Measurements from ENCODE around the gene ZNF358. TPM values are rescaled to one million over a fixed set of nuclear protein-coding genes. Genes with fewer than 3 reads are reported as not detected.

ZNF358 gene
- 4.8 and 5.2 TPM in 2 replicates for total RNA-seq

- intact Hi-C loops (cut with micrococcal nuclease), result no loop called here
- peak; percentile 22 for DNase-seq (ENCODE audit: low spot score)
- Mint-ChIP-seq H3K9me3 (no peaks in the 10 kb centered on the region), H3K27me3 (ENCODE audit: insufficient read depth) (peaks cover 23% of the 10 kb centered on the region), H3K4me3 (peak within 1 kb of the TSS; percentile 74), H3K27ac (peak within 1 kb of the TSS; percentile 9), H3K4me1 (ENCODE audit: low read depth) (peaks cover 5% of the 10 kb centered on the region), H3K36me3 (ENCODE audit: low read depth) (no peaks in the 10 kb centered on the region)
These were observed at the start of gene ZNF358 for GRCh38 chr19:7515645-7516151. TSS of gene ZNF358 (plus strand) at chr19:7516103. CDS start at chr19:7519243, 3,140 bp downstream.

DNA sequence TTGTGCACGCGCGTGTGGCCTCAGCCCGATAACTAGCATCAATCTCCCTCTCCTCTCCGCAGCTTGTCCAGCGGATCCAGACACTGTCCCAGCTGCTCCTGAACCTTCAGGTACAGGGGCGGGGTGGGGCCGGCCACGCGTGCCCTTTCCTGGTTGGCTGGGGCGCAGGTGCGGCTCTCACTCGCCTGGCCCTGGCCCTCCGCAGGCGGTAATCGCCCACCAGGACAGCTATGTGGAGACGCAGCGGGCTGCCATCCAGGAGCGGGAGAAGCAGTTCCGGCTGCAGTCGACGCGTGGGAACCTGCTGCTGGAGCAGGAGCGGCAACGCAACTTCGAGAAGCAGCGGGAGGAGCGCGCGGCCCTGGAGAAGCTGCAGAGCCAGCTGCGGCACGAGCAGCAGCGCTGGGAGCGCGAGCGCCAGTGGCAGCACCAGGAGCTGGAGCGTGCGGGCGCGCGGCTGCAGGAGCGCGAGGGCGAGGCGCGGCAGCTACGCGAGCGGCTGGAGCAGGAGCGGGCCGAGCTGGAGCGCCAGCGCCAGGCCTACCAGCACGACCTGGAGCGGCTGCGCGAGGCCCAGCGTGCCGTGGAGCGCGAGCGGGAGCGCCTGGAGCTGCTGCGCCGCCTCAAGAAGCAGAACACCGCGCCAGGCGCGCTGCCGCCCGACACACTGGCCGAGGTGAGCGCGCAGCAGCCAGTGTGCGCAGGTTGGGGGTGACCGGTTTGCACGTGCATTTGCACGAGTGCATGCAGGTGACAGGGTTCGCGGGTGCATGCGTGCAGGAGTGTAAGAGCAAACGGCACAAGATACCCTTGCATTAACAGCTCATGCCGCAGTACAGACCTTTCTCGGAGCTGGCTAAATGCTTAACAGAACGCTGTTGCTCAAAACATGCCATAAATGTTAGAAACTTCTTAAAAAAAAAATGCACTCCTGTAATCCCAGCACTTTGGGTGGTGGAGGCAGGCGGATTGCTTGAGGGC lies 48.6 kb upstream of the ZNF358 start:
- DNase-seq (ENCODE audit: low spot score), result no peak
- Mint-ChIP-seq H3K4me3 (no peak overlapping the region), H3K36me3 (ENCODE audit: low read depth) (peaks cover 8% of the 10 kb centered on the region), H3K27ac (no peak overlapping the region), H3K27me3 (ENCODE audit: insufficient read depth) (no peaks in the 10 kb centered on the region), H3K4me1 (ENCODE audit: low read depth) (no peaks in the 10 kb centered on the region), H3K9me3 (no peaks in the 10 kb centered on the region)
- intact Hi-C loops (cut with micrococcal nuclease), result no loop called here

- intact Hi-C loops (cut with micrococcal nuclease), result no loop called here
- H3K4me1 Mint-ChIP-seq (ENCODE audit: low read depth), result no peaks in the 10 kb centered on the region
These were observed 47.1 kb upstream of the ZNF358 start for GRCh38 chr19:7468840-7469239.

DNA sequence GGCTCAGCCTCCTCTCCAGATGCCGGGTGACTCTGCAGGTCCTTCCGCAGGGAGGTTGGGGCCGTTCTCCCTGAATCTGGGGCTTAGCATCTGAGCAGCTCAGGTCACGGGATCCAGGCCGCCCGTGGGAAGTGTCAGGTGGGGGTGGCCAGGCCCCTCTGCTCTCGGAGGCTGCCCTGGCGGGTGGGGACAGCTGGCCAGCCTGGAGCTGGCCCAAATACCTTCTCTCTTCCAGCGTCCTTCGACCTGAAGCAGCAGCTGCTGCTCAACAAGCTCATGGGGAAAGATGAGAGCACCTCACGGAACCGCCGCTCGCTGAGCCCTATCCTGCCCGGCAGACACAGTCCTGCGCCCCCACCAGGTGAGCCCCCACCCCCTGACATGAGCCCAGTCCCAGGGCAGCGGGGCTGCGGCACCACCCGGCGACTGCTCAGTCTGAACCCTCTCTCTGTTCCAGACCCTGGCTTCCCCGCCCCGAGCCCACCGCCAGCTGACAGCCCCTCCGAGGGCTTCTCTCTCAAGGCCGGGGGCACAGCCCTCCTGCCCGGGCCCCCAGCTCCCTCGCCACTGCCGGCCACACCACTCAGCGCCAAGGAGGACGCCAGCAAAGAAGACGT lies 46.1 kb upstream of the ZNF358 start:
- no peaks in the 10 kb centered on the region for H3K4me1 Mint-ChIP-seq (ENCODE audit: low read depth)
- H3K4me3 Mint-ChIP-seq, result no peak overlapping the region
- intact Hi-C loops (cut with micrococcal nuclease), result no loop called here
- H3K27ac Mint-ChIP-seq, result no peak overlapping the region
- H3K9me3 Mint-ChIP-seq, result no peaks in the 10 kb centered on the region
- H3K36me3 Mint-ChIP-seq (ENCODE audit: low read depth), result peaks cover 2% of the 10 kb centered on the region
- H3K27me3 Mint-ChIP-seq (ENCODE audit: insufficient read depth), result no peaks in the 10 kb centered on the region
- no peak for DNase-seq (ENCODE audit: low spot score)

More at GRCh38 chr19:7468840-7469239, 47.1 kb upstream of the ZNF358 start:
- DNase-seq (ENCODE audit: low spot score), result no peak
- Mint-ChIP-seq H3K9me3 (no peaks in the 10 kb centered on the region), H3K36me3 (ENCODE audit: low read depth) (peaks cover 5% of the 10 kb centered on the region), H3K27ac (no peak overlapping the region), H3K27me3 (ENCODE audit: insufficient read depth) (no peaks in the 10 kb centered on the region), H3K4me3 (no peak overlapping the region)

- peaks cover 2% of the 10 kb centered on the region for H3K36me3 Mint-ChIP-seq (ENCODE audit: low read depth)
- H3K27me3 Mint-ChIP-seq (ENCODE audit: insufficient read depth), result no peaks in the 10 kb centered on the region
- no peak overlapping the region for H3K27ac Mint-ChIP-seq
- no peaks in the 10 kb centered on the region for H3K4me1 Mint-ChIP-seq (ENCODE audit: low read depth)
- intact Hi-C loops (cut with micrococcal nuclease), result no loop called here
- no peak overlapping the region for H3K4me3 Mint-ChIP-seq
- H3K9me3 Mint-ChIP-seq, result no peaks in the 10 kb centered on the region
- DNase-seq (ENCODE audit: low spot score), result no peak
These were observed 45.2 kb upstream of the ZNF358 start for GRCh38 chr19:7470540-7471305.

GRCh38 chr19:7471696-7472615 lies 43.9 kb upstream of the ZNF358 start:
- DNase-seq (ENCODE audit: low spot score), result no peak
- Mint-ChIP-seq H3K27me3 (ENCODE audit: insufficient read depth) (no peaks in the 10 kb centered on the region), H3K4me3 (no peak overlapping the region), H3K36me3 (ENCODE audit: low read depth) (peaks cover 2% of the 10 kb centered on the region), H3K4me1 (ENCODE audit: low read depth) (no peaks in the 10 kb centered on the region), H3K27ac (no peak overlapping the region), H3K9me3 (no peaks in the 10 kb centered on the region)
- intact Hi-C loops (cut with micrococcal nuclease), result no loop called here

- DNase-seq (ENCODE audit: low spot score), result no peak
- intact Hi-C loops (cut with micrococcal nuclease), result no loop called here
- Mint-ChIP-seq H3K36me3 (ENCODE audit: low read depth) (peaks cover 2% of the 10 kb centered on the region), H3K4me3 (no peak overlapping the region), H3K9me3 (no peaks in the 10 kb centered on the region), H3K27ac (no peak overlapping the region), H3K4me1 (ENCODE audit: low read depth) (no peaks in the 10 kb centered on the region), H3K27me3 (ENCODE audit: insufficient read depth) (no peaks in the 10 kb centered on the region)
These were observed 40.2 kb upstream of the ZNF358 start for GRCh38 chr19:7475665-7476064.

DNA sequence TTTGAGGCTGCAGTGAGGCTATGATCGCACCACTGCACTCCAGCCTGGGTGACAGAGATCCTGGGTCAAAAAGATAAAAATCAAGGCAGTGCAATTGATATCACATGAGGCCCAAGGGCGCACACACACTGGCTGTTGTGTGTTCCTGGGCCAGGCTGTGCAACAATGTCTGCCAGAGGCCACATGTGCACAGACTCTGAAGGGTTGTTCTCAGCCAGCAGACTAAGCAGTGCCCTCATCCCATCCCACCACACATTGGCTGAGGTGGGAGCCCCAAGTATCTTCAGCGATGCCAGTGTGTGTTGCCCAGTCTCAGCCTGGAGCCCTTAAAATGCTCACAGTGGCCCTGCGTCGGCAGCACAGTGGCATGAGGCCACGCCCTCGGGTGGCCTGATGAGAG lies 39.7 kb upstream of the ZNF358 start:
- intact Hi-C loops (cut with micrococcal nuclease), result no loop called here
- peaks cover 2% of the 10 kb centered on the region for H3K36me3 Mint-ChIP-seq (ENCODE audit: low read depth)
- H3K4me1 Mint-ChIP-seq (ENCODE audit: low read depth), result no peaks in the 10 kb centered on the region
- H3K4me3 Mint-ChIP-seq, result no peak overlapping the region
- DNase-seq (ENCODE audit: low spot score), result no peak
- no peak overlapping the region for H3K27ac Mint-ChIP-seq
- H3K27me3 Mint-ChIP-seq (ENCODE audit: insufficient read depth), result no peaks in the 10 kb centered on the region
- H3K9me3 Mint-ChIP-seq, result no peaks in the 10 kb centered on the region

- no peaks in the 10 kb centered on the region for H3K36me3 Mint-ChIP-seq (ENCODE audit: low read depth)
- DNase-seq (ENCODE audit: low spot score), result no peak
- H3K4me1 Mint-ChIP-seq (ENCODE audit: low read depth), result no peaks in the 10 kb centered on the region
- intact Hi-C loops (cut with micrococcal nuclease), result no loop called here
- no peaks in the 10 kb centered on the region for H3K9me3 Mint-ChIP-seq
- no peaks in the 10 kb centered on the region for H3K27me3 Mint-ChIP-seq (ENCODE audit: insufficient read depth)
- H3K27ac Mint-ChIP-seq, result no peak overlapping the region
- H3K4me3 Mint-ChIP-seq, result no peak overlapping the region
These were observed 39.0 kb upstream of the ZNF358 start for GRCh38 chr19:7476777-7477494.

DNA sequence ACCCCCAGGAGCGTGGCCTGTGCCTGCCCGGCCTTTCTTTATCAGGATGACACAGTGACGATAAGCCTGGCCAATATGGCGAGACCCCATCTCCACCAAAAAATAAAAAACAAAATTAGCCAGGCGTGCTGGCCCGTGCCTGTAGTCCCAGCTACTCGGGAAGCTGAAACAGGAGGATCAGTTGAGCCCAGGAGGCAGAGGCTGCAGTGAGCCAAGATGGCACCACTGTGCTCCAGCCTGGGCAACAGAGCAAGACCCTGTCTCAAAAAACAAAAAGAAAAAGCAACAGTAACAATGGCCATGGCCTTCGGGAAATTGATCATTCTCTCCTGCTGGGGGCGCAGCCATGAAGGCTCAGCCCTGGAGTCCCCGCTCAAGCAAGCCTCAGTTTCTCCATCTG lies 38.1 kb upstream of the ZNF358 start:
- Mint-ChIP-seq H3K27ac (no peak overlapping the region), H3K4me3 (no peak overlapping the region), H3K36me3 (ENCODE audit: low read depth) (no peaks in the 10 kb centered on the region), H3K9me3 (no peaks in the 10 kb centered on the region), H3K4me1 (ENCODE audit: low read depth) (no peaks in the 10 kb centered on the region), H3K27me3 (ENCODE audit: insufficient read depth) (no peaks in the 10 kb centered on the region)
- no peak for DNase-seq (ENCODE audit: low spot score)
- intact Hi-C loops (cut with micrococcal nuclease), result no loop called here

DNA sequence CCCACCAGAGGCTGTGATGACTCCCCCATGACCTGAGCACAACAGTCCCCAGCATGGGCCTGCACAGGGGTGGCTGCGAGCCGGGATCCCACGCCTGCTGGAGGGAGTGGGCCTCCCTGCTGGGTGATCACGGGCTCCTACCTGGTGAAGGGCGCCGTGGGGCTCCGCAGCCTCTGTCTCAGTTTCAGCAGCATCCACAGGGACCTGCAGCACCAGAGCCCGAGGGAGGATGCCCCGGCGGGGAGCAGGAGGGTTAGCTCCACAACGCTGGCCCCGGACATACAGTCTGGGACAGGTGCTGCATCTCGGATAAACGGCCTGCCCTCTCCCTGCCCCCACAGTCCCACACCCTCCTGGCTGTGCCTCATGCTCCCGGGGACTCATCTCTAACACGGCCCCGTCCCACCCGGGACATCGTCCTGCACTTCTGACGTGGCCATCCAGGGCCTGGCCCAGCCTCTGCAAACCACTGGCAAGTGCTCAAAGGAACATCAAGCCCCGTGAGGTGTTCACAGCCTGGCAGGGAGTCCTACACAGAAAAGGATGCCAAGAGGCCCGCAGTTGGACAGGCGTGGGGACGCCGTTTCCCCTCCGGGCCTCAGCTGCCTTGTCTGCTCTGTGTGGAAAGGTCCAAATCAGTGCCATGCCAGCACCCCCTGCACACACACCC lies 37.6 kb upstream of the ZNF358 start:
- no peaks in the 10 kb centered on the region for H3K36me3 Mint-ChIP-seq (ENCODE audit: low read depth)
- no peak overlapping the region for H3K27ac Mint-ChIP-seq
- no peaks in the 10 kb centered on the region for H3K9me3 Mint-ChIP-seq
- no peak for DNase-seq (ENCODE audit: low spot score)
- no peak overlapping the region for H3K4me3 Mint-ChIP-seq
- no peaks in the 10 kb centered on the region for H3K4me1 Mint-ChIP-seq (ENCODE audit: low read depth)
- H3K27me3 Mint-ChIP-seq (ENCODE audit: insufficient read depth), result no peaks in the 10 kb centered on the region
- intact Hi-C loops (cut with micrococcal nuclease), result no loop called here
